Measurements from ENCODE around the gene CA7.

The CA7 gene

GRCh38 chr16:66872943-66873684, 28.9 kb downstream of the CA7 start:
- H3K4me3 ChIP-seq (ENCODE audit: low read depth, low read length), result peak overlapping the region; percentile 63
- peak; percentile 100 for DNase-seq (ENCODE audit: low read depth)
- TF ChIP-seq POLR2A (IDR thresholded peaks at IDR 0.05; ENCODE audit: extremely low read depth, insufficient read length) (peak; percentile 44), MYC (IDR thresholded peaks at IDR 0.05; ENCODE audit: low read depth, low read length) (peak; percentile 94)
- TF ChIP-seq, protein P1, sequence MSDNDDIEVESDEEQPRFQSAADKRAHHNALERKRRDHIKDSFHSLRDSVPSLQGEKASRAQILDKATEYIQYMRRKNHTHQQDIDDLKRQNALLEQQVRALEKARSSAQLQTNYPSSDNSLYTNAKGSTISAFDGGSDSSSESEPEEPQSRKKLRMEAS (IDR thresholded peaks at IDR 0.05; ENCODE audit: low read depth, low read length), result peak; percentile 84; the same call in 1 of the 2 replicates
- TF ChIP-seq, protein P2, sequence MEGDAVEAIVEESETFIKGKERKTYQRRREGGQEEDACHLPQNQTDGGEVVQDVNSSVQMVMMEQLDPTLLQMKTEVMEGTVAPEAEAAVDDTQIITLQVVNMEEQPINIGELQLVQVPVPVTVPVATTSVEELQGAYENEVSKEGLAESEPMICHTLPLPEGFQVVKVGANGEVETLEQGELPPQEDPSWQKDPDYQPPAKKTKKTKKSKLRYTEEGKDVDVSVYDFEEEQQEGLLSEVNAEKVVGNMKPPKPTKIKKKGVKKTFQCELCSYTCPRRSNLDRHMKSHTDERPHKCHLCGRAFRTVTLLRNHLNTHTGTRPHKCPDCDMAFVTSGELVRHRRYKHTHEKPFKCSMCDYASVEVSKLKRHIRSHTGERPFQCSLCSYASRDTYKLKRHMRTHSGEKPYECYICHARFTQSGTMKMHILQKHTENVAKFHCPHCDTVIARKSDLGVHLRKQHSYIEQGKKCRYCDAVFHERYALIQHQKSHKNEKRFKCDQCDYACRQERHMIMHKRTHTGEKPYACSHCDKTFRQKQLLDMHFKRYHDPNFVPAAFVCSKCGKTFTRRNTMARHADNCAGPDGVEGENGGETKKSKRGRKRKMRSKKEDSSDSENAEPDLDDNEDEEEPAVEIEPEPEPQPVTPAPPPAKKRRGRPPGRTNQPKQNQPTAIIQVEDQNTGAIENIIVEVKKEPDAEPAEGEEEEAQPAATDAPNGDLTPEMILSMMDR (IDR thresholded peaks at IDR 0.05; ENCODE audit: low read depth, low read length), result peak; percentile 90

GRCh38 chr16:66873685-66874055, 29.5 kb downstream of the CA7 start:
- no peak for DNase-seq (ENCODE audit: low read depth)
- H3K4me3 ChIP-seq (ENCODE audit: low read depth, low read length), result no peak overlapping the region
- TF ChIP-seq, protein P2 (IDR thresholded peaks at IDR 0.05; ENCODE audit: low read depth, low read length), result no peak
- TF ChIP-seq MYC (IDR thresholded peaks at IDR 0.05; ENCODE audit: low read depth, low read length), result no peak
- TF ChIP-seq POLR2A (IDR thresholded peaks at IDR 0.05; ENCODE audit: extremely low read depth, insufficient read length), result no peak

GRCh38 chr16:66874079-66874775, 30.0 kb downstream of the CA7 start:
- H3K4me3 ChIP-seq (ENCODE audit: low read depth, low read length), result no peak overlapping the region
- DNase-seq (ENCODE audit: low read depth), result peak; percentile 55
- TF ChIP-seq, protein P2 (IDR thresholded peaks at IDR 0.05; ENCODE audit: low read depth, low read length), result no peak
- TF ChIP-seq POLR2A (IDR thresholded peaks at IDR 0.05; ENCODE audit: extremely low read depth, insufficient read length), result no peak

GRCh38 chr16:66878067-66878466, 33.9 kb downstream of the CA7 start:
- TF ChIP-seq, protein P1 (IDR thresholded peaks at IDR 0.05; ENCODE audit: low read depth, low read length), result 0 out of 2 replicates have a peak, but pooled peaks have one; percentile 17
- TF ChIP-seq MYC (IDR thresholded peaks at IDR 0.05; ENCODE audit: low read depth, low read length), result no peak
- peak; percentile 91 for DNase-seq (ENCODE audit: low read depth)
- H3K4me3 ChIP-seq (ENCODE audit: low read depth, low read length), result no peak overlapping the region

DNA sequence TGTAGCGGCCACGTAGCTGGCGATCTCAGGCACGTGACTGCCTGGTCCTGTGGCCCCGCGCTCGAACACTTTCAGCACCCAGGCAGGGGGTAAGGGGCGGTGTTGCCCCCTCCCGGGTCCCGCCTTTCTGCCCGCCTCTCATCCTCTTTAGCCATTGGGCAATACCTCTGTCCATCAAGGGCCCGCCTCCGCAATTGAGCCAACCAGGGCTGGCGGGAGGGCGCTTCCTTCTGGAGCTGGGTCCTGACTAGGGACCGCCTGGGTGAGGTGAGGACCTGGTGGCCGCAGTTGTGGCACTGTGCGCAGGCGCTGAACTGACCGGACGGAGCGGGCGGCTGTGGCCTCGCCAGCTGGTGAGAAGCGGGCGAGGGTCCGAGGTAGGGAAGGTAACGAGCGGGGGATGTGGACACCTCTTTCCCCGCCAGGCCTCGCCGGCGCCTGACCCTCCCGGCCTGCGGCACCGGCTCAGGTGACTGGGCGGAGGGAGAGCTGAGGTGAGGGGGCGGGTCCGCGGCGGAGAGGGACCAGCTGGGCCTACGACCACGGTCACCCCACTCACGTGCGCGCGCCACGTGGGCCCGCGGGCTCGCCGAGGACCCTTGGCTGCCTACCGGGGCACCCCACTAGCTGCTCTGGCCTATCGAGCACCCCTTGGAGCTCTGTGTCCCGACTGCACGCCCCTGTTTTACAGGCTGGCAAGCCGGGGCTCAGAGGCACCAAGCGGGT, 36.2 kb downstream of the CA7 start, which contains the start of gene PDP2:
PDP2 (plus strand) TSS at position 228 of the 726 bp plus-strand sequence. CDS start 3,770 bp downstream, outside the sequence.
- TF ChIP-seq POLR2A (IDR thresholded peaks at IDR 0.05; ENCODE audit: extremely low read depth, insufficient read length) (peak; percentile 63), MYC (IDR thresholded peaks at IDR 0.05; ENCODE audit: low read depth, low read length) (peak; percentile 69)
- TF ChIP-seq, protein P1 (IDR thresholded peaks at IDR 0.05; ENCODE audit: low read depth, low read length), result peak; percentile 89
- TF ChIP-seq, protein P2 (IDR thresholded peaks at IDR 0.05; ENCODE audit: low read depth, low read length), result no peak
- DNase-seq (ENCODE audit: low read depth), result peak; percentile 96

GRCh38 chr16:66881014-66881417, 36.8 kb downstream of the CA7 start:
- DNase-seq (ENCODE audit: low read depth), result peak; percentile 57
- TF ChIP-seq, protein P2 (IDR thresholded peaks at IDR 0.05; ENCODE audit: low read depth, low read length), result no peak
- TF ChIP-seq POLR2A (IDR thresholded peaks at IDR 0.05; ENCODE audit: extremely low read depth, insufficient read length), result no peak
- TF ChIP-seq, protein P1 (IDR thresholded peaks at IDR 0.05; ENCODE audit: low read depth, low read length), result no peak

More for the DNA sequence above, 36.2 kb downstream of the CA7 start, which contains the start of gene PDP2:
- H3K4me3 ChIP-seq (ENCODE audit: low read depth, low read length), result peak within 1 kb of the TSS; percentile 73

More at GRCh38 chr16:66881014-66881417, 36.8 kb downstream of the CA7 start:
- H3K4me3 ChIP-seq (ENCODE audit: low read depth, low read length), result peak overlapping the region; percentile 73

All from NB4 (cell line).